ENCODE results near the gene SYT7.
"Not testable (repeated sequence)": the region's sequence is repeated elsewhere in the genome, so short reads cannot be mapped to it uniquely, and the experiment has no call there.

The SYT7 gene

GRCh38 chr11:61476371-61476770 is 104.5 kb downstream of the SYT7 start:
- DNase-seq (ENCODE audit: low spot score) = no peak

GRCh38 chr11:61475433-61475832 is 105.4 kb downstream of the SYT7 start:
- DNase-seq (ENCODE audit: low spot score) = no peak

- no peak for DNase-seq (ENCODE audit: low spot score)
These were observed 106.7 kb downstream of the SYT7 start for GRCh38 chr11:61474013-61474643.

GRCh38 chr11:61473370-61474012 is 107.4 kb downstream of the SYT7 start:
- DNase-seq (ENCODE audit: low spot score) = no peak

- DNase-seq (ENCODE audit: low spot score) = no peak
These were observed 108.0 kb downstream of the SYT7 start for GRCh38 chr11:61472868-61473267.

GRCh38 chr11:61472282-61472681 is 108.6 kb downstream of the SYT7 start:
- no peak for DNase-seq (ENCODE audit: low spot score)

- DNase-seq (ENCODE audit: low spot score) = no peak
These were observed 112.9 kb downstream of the SYT7 start for GRCh38 chr11:61468002-61468401.

GRCh38 chr11:61467602-61468001 is 113.3 kb downstream of the SYT7 start:
- not testable (repeated sequence) for DNase-seq (ENCODE audit: low spot score)

Data from activated CD4-positive, alpha-beta T cell treated with anti-CD3 and anti-CD28 coated beads, Interleukin-2, Interleukin-4, amounts not matched to agents 100 ng/mL and 50 ng/mL, durations not matched to agents 16 hours and 8 hours (primary cell).